HEK293T (cell line): Measurements from ENCODE around the gene DNASE1L2.

ENCODE experiments used
- BHLHE40 ChIP-seq: fragments of 450-650 bp; IDR thresholded peaks from 2 replicates; pipeline ENCODE4 v1.6.1; 2016; ENCODE audit warnings: mild to moderate bottlenecking, moderate library complexity, borderline replicate concordance
- CTBP1 ChIP-seq: fragments of 450-650 bp; IDR thresholded peaks from 2 replicates; pipeline ENCODE4 v1.6.1; 2016; ENCODE audit warnings: borderline replicate concordance
- FOXK2 ChIP-seq: fragments of 450-650 bp; IDR thresholded peaks from 2 replicates; pipeline ENCODE4 v1.6.1; 2016; ENCODE audit warnings: mild to moderate bottlenecking
- FOXM1 ChIP-seq: fragments of 450-650 bp; IDR thresholded peaks from 2 replicates; pipeline ENCODE4 v1.6.1; 2017; ENCODE audit warnings: mild to moderate bottlenecking, borderline replicate concordance
- HDGF ChIP-seq: fragments of 450-650 bp; IDR thresholded peaks from 2 replicates; pipeline ENCODE4 v1.6.1; 2017; ENCODE audit warnings: antibody characterized with exemption, borderline replicate concordance
- LEF1 ChIP-seq: fragments of 450-650 bp; IDR thresholded peaks from 2 replicates; pipeline ENCODE4 v1.6.1; 2017; ENCODE audit warnings: mild to moderate bottlenecking, borderline replicate concordance
- SUZ12 ChIP-seq: fragments of 450-650 bp; IDR thresholded peaks from 2 replicates; pipeline ENCODE4 v1.6.1; 2016; ENCODE audit warnings: mild to moderate bottlenecking
- TARDBP ChIP-seq: fragments of 450-650 bp; IDR thresholded peaks from 2 replicates; pipeline ENCODE4 v1.6.1; 2016

DNA sequence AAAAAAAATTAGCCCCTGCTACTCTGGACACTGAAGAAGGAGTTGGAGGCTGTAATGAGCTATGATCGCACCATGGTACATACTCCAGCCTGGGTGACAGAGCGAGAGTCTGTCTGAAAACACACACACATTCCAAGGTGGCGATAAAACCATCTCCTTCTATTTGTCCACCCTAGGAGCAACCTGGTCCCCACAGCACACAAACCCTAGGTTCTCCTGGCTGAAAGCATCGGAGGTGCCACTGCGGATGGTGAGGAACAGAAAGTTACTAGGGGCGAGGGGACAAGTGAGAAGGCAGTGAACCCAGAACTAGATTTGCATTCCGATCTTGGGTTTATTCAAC is 16.5 kb downstream of the DNASE1L2 start:
- no peak for TF ChIP-seq FOXM1
- TF ChIP-seq FOXK2: no peak
- no peak for TF ChIP-seq SUZ12
- TF ChIP-seq CTBP1: no peak
- no peak for TF ChIP-seq HDGF
- no peak for TF ChIP-seq LEF1
- TF ChIP-seq BHLHE40: no peak
- no peak for TF ChIP-seq TARDBP
